ENCODE results near the gene VSTM4.

DNA sequence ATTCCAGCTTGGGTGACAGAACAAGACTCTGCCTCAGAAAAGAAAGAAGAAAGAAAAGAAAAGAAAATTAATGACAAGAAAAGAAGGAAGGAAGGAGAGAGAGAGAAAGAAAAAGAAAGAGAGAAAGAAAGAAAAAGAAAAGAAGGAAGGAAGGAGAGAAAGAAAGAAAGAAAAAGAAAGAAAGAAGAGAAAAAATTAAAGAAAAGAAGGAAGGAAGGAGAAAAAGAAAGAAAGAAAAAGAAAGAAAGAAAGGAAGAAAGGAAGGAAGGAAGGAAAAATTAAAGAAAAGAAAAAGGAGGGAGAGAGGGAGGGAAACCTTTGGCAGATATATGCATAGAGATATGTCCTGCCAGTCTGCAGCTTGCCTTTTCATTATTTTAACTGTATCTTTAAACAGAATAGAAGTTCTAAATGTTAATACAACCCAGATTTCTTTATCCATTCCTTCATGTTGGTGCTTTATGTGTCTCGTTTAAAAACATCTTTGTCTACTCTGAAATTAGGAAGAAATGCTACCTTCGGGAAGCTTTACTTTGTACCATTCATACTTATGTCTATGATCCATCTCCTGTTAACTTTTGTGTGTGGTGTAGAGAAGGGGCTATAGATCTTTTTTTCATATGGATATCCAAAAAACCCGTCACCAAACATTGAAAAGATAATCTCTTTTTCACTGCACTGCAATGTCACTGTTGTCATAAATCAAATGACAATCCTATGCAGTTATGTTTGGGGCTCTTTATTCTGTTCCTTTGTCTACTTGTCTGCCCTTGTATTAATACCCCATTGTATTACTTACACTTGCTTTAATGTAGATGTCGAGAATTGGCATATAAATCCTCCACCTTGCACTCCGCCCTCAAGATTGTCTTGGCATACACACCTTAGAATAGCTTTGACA lies 70.8 kb downstream of the VSTM4 start:
- TF ChIP-seq POLR2AphosphoS5 (IDR thresholded peaks at IDR 0.05; ENCODE audit: low read depth), result no peak
- no peak for TF ChIP-seq CTCF (IDR thresholded peaks at IDR 0.05; ENCODE audit: insufficient read depth, low read length)

Measured in HL-60 (cell line).